MCF 10A (cell line): Measurements from ENCODE around the gene GBA2. TPM values are rescaled to one million over a fixed set of nuclear protein-coding genes. Genes with fewer than 3 reads are reported as not detected.

Source experiments
- BruUV-seq: library from RNA; stranded (reverse); fragments of 400-500 nt; replicated peaks from 2 replicates; lab custom pipeline; 2021; lab: Mats Ljungman, UMichigan
- CTCF ChIA-PET: fragments of 300-600 bp; sonication (Branson Sonifier 250); formaldehyde crosslinking; extraction: SDS; loops from one replicate; lab custom pipeline; 2021; ENCODE audit warnings: antibody characterized with exemption, inconsistent platforms; lab: Yijun Ruan, JAX
- POLR2A ChIA-PET: fragments of 300-600, 350-650 bp; sonication (Branson Sonifier 250); formaldehyde crosslinking; extraction: SDS; loops from one replicate; lab custom pipeline; 2020; ENCODE audit warnings: antibody characterized with exemption, inconsistent platforms; lab: Yijun Ruan, JAX
- DNase-seq: peaks from one replicate; pipeline ENCODE4 v3.0.0-alpha.2; 2018; ENCODE audit not compliant: unreplicated experiment
- H3K27ac Mint-ChIP-seq: one replicate; pipeline ENCODE4 v1.8.0; 2022; ENCODE audit warnings: mild to moderate bottlenecking, low read depth, mixed read lengths; ENCODE audit not compliant: unreplicated experiment
- H3K27me3 Mint-ChIP-seq: one replicate; pipeline ENCODE4 v1.8.0; 2022; ENCODE audit warnings: mixed read lengths; ENCODE audit not compliant: insufficient read depth, unreplicated experiment
- H3K36me3 Mint-ChIP-seq: one replicate; pipeline ENCODE4 v1.8.0; 2022; ENCODE audit warnings: mild to moderate bottlenecking, moderate library complexity, mixed read lengths; ENCODE audit not compliant: insufficient read depth, unreplicated experiment
- H3K4me1 Mint-ChIP-seq: one replicate; pipeline ENCODE4 v1.8.0; 2022; ENCODE audit warnings: mixed read lengths; ENCODE audit not compliant: insufficient read depth, unreplicated experiment
- H3K4me3 Mint-ChIP-seq: one replicate; pipeline ENCODE4 v1.8.0; 2022; ENCODE audit warnings: mild to moderate bottlenecking, moderate library complexity, mixed read lengths; ENCODE audit not compliant: unreplicated experiment
- H3K9me3 Mint-ChIP-seq: one replicate; pipeline ENCODE4 v1.8.0; 2022; ENCODE audit warnings: mixed read lengths; ENCODE audit not compliant: unreplicated experiment
- CTCF ChIP-seq: fragments of 200-600 bp; IDR thresholded peaks from one replicate; pipeline ENCODE4 v1.8.0; 2022; ENCODE audit warnings: antibody characterized with exemption, mild to moderate bottlenecking; ENCODE audit not compliant: unreplicated experiment
- intact Hi-C: fragments of 100-400 bp; cut with micrococcal nuclease; formaldehyde crosslinking; loops from 2 replicates; pipeline ENCODE4 v1.14.1; 2022
- total RNA-seq: library from RNA; stranded (reverse); gene quantifications from 2 replicates; pipeline ENCODE4 v1.2.3, GENCODE V29; 2022

Gene GBA2
- total RNA-seq, 1 experiment from 2014 or later, result 51.3 TPM

- DNase-seq, result no peak
- Mint-ChIP-seq H3K4me1 (peaks cover 31% of the 10 kb centered on the region), H3K27me3 (no peaks in the 10 kb centered on the region), H3K4me3 (peak overlapping the region; percentile 94), H3K27ac (peak overlapping the region; percentile 85), H3K9me3 (no peaks in the 10 kb centered on the region), H3K36me3 (peaks cover 40% of the 10 kb centered on the region)
- no peak for TF ChIP-seq CTCF
- intact Hi-C loops, result no loop called here
- BruUV-seq, result no TSS peak
- ChIA-PET CTCF (interaction anchor here (0.6 to 8.0 kb wide), 3 partner anchors 15 to 104 kb away, joined by 3 to 150 read pairs (median 20); partner anchors contain the start of genes CREB3 and TLN1), POLR2A (interaction anchor here (0.7 to 9.6 kb wide), 15 partner anchors 10 to 671 kb away, joined by 3 to 284 read pairs (median 5); partner anchors contain the start of genes ARHGEF39, CCDC107, CREB3 and FANCG)
These were observed 1.2 kb upstream of the GBA2 start for GRCh38 chr9:35750256-35750531.

- H3K4me1 Mint-ChIP-seq, result peaks cover 31% of the 10 kb centered on the region
- TF ChIP-seq CTCF, result no peak
- ChIA-PET CTCF (interaction anchor here (0.6 to 8.0 kb wide), 7 partner anchors 15 to 1123 kb away, joined by 3 to 150 read pairs (median 5); partner anchors contain the start of genes CREB3 and TLN1), POLR2A (interaction anchor here (0.6 to 9.6 kb wide), 20 partner anchors 10 to 712 kb away, joined by 3 to 284 read pairs (median 5); partner anchors contain the start of genes ARHGEF39, CCDC107, CREB3 and FANCG)
- no peaks in the 10 kb centered on the region for H3K9me3 Mint-ChIP-seq
- H3K27me3 Mint-ChIP-seq, result no peaks in the 10 kb centered on the region
- peaks cover 41% of the 10 kb centered on the region for H3K36me3 Mint-ChIP-seq
- H3K27ac Mint-ChIP-seq, result peak overlapping the region; percentile 85
- peak overlapping the region; percentile 94 for H3K4me3 Mint-ChIP-seq
- DNase-seq, result peak; percentile 40
- intact Hi-C loops, result loop anchor here (1.0 to 5.0 kb wide), 2 partner anchors 16 to 33 kb away; no protein-coding TSS in a partner anchor
- no TSS peak for BruUV-seq
These were observed 657 bp upstream of the GBA2 start for GRCh38 chr9:35749515-35750255.

GRCh38 chr9:35748242-35748857 is 678 bp downstream of the GBA2 start:
- Mint-ChIP-seq H3K4me3 (peak overlapping the region; percentile 94), H3K9me3 (no peaks in the 10 kb centered on the region), H3K27ac (peak overlapping the region; percentile 85), H3K36me3 (peaks cover 48% of the 10 kb centered on the region), H3K27me3 (no peaks in the 10 kb centered on the region), H3K4me1 (peaks cover 31% of the 10 kb centered on the region)
- no peak for TF ChIP-seq CTCF
- POLR2A ChIA-PET, result interaction anchor here (0.5 to 9.6 kb wide), 25 partner anchors 8 to 1494 kb away, joined by 3 to 284 read pairs (median 4); partner anchors contain the start of genes ARHGEF39, CCDC107, CREB3 and HRCT1
- TSS peak; percentile 39 for BruUV-seq
- CTCF ChIA-PET, result interaction anchor here (0.6 to 8.0 kb wide), 19 partner anchors 9 to 988 kb away, joined by 3 to 150 read pairs (median 3); partner anchors contain the start of genes CCDC107, CREB3, RMRP and TLN1
- DNase-seq, result no peak
- intact Hi-C loops, result loop anchor here (5.0 kb wide), 1 partner anchor 34 kb away; no protein-coding TSS in a partner anchor
